HepG2 (cell line): ENCODE data around the gene PRDM10. TPM values are rescaled to one million over a fixed set of nuclear protein-coding genes. Genes with fewer than 3 reads are reported as not detected.

ENCODE experiments used
- ATAC-seq: fragments of 200-7000 bp; cut with Tn5 transposase; 3 replicates; pipeline ENCODE4 v1.9.1; 2020; ENCODE audit warnings: mild to moderate bottlenecking, moderate library complexity
- BruUV-seq: library from RNA; stranded (reverse); fragments of 400-500 nt; replicated peaks from 2 replicates; lab custom pipeline; 2021; lab: Mats Ljungman, UMichigan
- CTCF ChIA-PET: fragments of 300-600 bp; formaldehyde crosslinking; extraction: SDS; loops from one replicate; lab custom pipeline; 2021; ENCODE audit warnings: low total read pairs, inconsistent platforms, low intra/inter-chr PET ratio; lab: Yijun Ruan, JAX
- POLR2A ChIA-PET: fragments of 350-600 bp; sonication (Branson Sonifier 250); formaldehyde crosslinking; loops from one replicate; lab custom pipeline; 2020; ENCODE audit warnings: antibody characterized with exemption, inconsistent platforms; lab: Yijun Ruan, JAX
- DNase-seq: peaks from one replicate; pipeline ENCODE4 v3.0.0-alpha.2; 2015; ENCODE audit warnings: low spot score
- FAIRE-seq: peaks from 3 replicates; lab custom pipeline; 2011; peaks lifted over from hg19 to GRCh38; lab: Jason Lieb, UNC
- H2AFZ ChIP-seq: one replicate; pipeline ENCODE4 v1.6.1; 2011; ENCODE audit warnings: low read length, inconsistent platforms
- H3K27ac ChIP-seq: fragments of 300-600 bp; 3 replicates; pipeline ENCODE4 v1.8.0; 2011; ENCODE audit warnings: mixed run types, mild to moderate bottlenecking, mixed read lengths, low read length, inconsistent platforms; ENCODE audit not compliant: insufficient read depth; ENCODE audit errors: extremely low read length
- H3K27me3 ChIP-seq, 2 experiments: fragments of 200-600 bp in 1 of 2; 2 replicates in 1 of 2; 3 replicates in 1 of 2; pipeline versions ENCODE4 v1.6.0 to v1.8.0; 2011; ENCODE audit warnings: low read length in 2 of 2, mild to moderate bottlenecking in 2 of 2, moderate library complexity in 2 of 2, inconsistent platforms in 1 of 2; ENCODE audit not compliant: insufficient read depth in 2 of 2, control insufficient read depth in 1 of 2
- H3K36me3 ChIP-seq, 2 experiments: fragments of 200-600 bp in 1 of 2; replicated peaks in 1 of 2; 2 replicates in 1 of 2; 3 replicates in 1 of 2; pipeline versions ENCODE4 v1.5.1 to v1.8.0; 2011; ENCODE audit warnings: low read length in 2 of 2, inconsistent platforms in 1 of 2; ENCODE audit not compliant: insufficient read depth in 2 of 2, control insufficient read depth in 1 of 2
- H3K4me1 ChIP-seq: 2 replicates; pipeline ENCODE4 v1.5.1; 2012; ENCODE audit warnings: low read length, inconsistent platforms; ENCODE audit not compliant: insufficient read depth
- H3K4me2 ChIP-seq: 2 replicates; pipeline ENCODE4 v1.6.0; 2011; ENCODE audit warnings: low read depth, low read length, inconsistent platforms
- H3K4me3 ChIP-seq, 3 experiments: fragments of 200-600 bp in 1 of 3; sonication (generic), shearing (Covaris generic) in 1 of 3; replicated peaks in 1 of 3; 2 replicates each; pipeline ENCODE4 v1.5.1; 2011 to 2016; ENCODE audit warnings: low read length in 3 of 3, inconsistent platforms in 2 of 3, low read depth in 2 of 3, mild to moderate bottlenecking in 2 of 3, control low read depth in 1 of 3, mixed read lengths in 1 of 3; ENCODE audit not compliant: insufficient read depth in 1 of 3
- H3K79me2 ChIP-seq: one replicate; pipeline ENCODE4 v1.6.1; 2011; ENCODE audit warnings: low read length, inconsistent platforms; ENCODE audit not compliant: insufficient read depth
- H3K9ac ChIP-seq: 2 replicates; pipeline ENCODE4 v1.6.0; 2011; ENCODE audit warnings: mild to moderate bottlenecking, low read depth, low read length, inconsistent platforms; ENCODE audit not compliant: insufficient read depth
- H3K9me3 ChIP-seq: 2 replicates; pipeline ENCODE4 v1.5.1; 2012; ENCODE audit warnings: mild to moderate bottlenecking, low read length
- H4K20me1 ChIP-seq: 2 replicates; pipeline ENCODE4 v1.6.0; 2011; ENCODE audit warnings: inconsistent platforms, mild to moderate bottlenecking, low read length, moderate library complexity; ENCODE audit not compliant: insufficient read depth
- KIAA2018 ChIP-seq: sonication (generic); formaldehyde crosslinking; IDR thresholded peaks from 2 replicates; pipeline ENCODE4 v1.5.0; 2020; ENCODE audit warnings: mild to moderate bottlenecking, missing genetic modification reagents, borderline replicate concordance
- POLR2AphosphoS2 ChIP-seq: IDR thresholded peaks from 2 replicates; pipeline ENCODE4 v1.6.1; 2011; ENCODE audit warnings: low read depth, low read length, improper control_type of control experiment
- ZBTB10 ChIP-seq: sonication (generic); formaldehyde crosslinking; IDR thresholded peaks from 2 replicates; pipeline ENCODE4 v1.4.0; 2020; ENCODE audit warnings: missing genetic modification reagents, borderline replicate concordance
- ZNF317 ChIP-seq: sonication (generic); formaldehyde crosslinking; IDR thresholded peaks from 2 replicates; pipeline ENCODE4 v1.5.0; 2020; ENCODE audit warnings: mild to moderate bottlenecking, missing genetic modification reagents
- ZNF496 ChIP-seq: sonication (generic); formaldehyde crosslinking; IDR thresholded peaks from 2 replicates; pipeline ENCODE4 v1.8.1; 2023; ENCODE audit warnings: mild to moderate bottlenecking, moderate library complexity, missing genetic modification reagents; ENCODE audit not compliant: insufficient replicate concordance
- ZNF792 ChIP-seq: IDR thresholded peaks from 2 replicates; pipeline ENCODE4 v1.6.1; 2016
- WGBS: methylation state at CpG from one replicate; pipeline ENCODE4 v1.1.6; 2017; ENCODE audit warnings: low lambda C conversion rate; 5-methylcytosine and 5-hydroxymethylcytosine counted together
- in situ Hi-C: cut with HindIII; loops from 2 replicates; pipeline ENCODE4 v1.10.0; 2017; ENCODE audit warnings: low pct_unique_long_range_greater_than_20kb; ENCODE audit not compliant: extremely low pct_ligation_motif_present
- intact Hi-C: fragments of 100-400 bp; cut with micrococcal nuclease; formaldehyde crosslinking; loops from one replicate; pipeline ENCODE4 v1.10.0; 2022; ENCODE audit not compliant: unreplicated experiment
- polyA plus RNA-seq, 8 experiments: library from polyadenylated mRNA; depleted of rRNA in 3 of 8; stranded (reverse) in 7 of 8; unstranded in 1 of 8; fragments of >200 nt; fragmentation: Illumina TruSeq in 4 of 8; extraction: Trizol in 4 of 8; gene quantifications; 2 replicates each; pipeline versions ENCODE4 v1.2.1 to v1.2.3, GENCODE V29; 2011 to 2016; ENCODE audit warnings: low read depth in 4 of 8, missing spikeins in 1 of 8, mixed read lengths in 1 of 8; ENCODE audit not compliant: insufficient read depth in 1 of 8
- total RNA-seq, 5 experiments: library from RNA; depleted of rRNA; stranded (reverse); fragments of >200 nt; fragmentation: Illumina TruSeq; extraction: Trizol; gene quantifications; 2 replicates each; pipeline ENCODE4 v1.2.3, GENCODE V29; 2016; ENCODE audit warnings: low read depth in 1 of 5
- TF ChIP-seq, protein P1 (sequence below): sonication (generic); formaldehyde crosslinking; IDR thresholded peaks from 2 replicates; pipeline ENCODE4 v1.5.0; 2020; ENCODE audit warnings: mild to moderate bottlenecking, low read depth, missing genetic modification reagents, borderline replicate concordance
- TF ChIP-seq, protein P2 (sequence below): sonication (generic); formaldehyde crosslinking; IDR thresholded peaks from 2 replicates; pipeline ENCODE4 v1.4.0; 2020; ENCODE audit warnings: missing genetic modification reagents

PRDM10 gene
- total and polyA plus RNA-seq, 2 of the 13 experiments (the other 11 are each of a cell fraction or from before 2014, with no cell fraction given), result 5.7 to 5.8 TPM

DNA sequence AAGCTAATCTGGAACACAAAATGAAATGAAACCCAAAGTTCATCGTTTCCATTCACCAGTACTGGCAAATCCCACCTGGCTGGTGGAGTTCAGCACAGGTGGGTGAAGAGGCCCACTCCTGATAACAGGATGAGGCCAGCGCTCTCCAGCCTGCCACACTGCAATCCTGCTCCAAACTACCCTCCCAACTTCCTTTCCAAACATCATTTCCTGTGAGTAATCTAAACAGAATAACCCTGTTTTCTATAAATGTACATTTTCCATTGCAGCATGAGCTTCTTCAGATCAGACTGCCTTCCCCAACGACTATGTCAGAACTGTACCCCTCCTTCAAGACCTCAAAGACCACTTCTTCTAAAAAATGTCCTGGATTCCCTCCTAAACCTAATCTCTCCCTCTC, 91.3 kb downstream of the PRDM10 start:
- no TSS peak for BruUV-seq
- Histone ChIP-seq H3K4me2 (no peak overlapping the region), H3K9me3 (no peaks in the 10 kb centered on the region), H4K20me1 (no peaks in the 10 kb centered on the region), H3K9ac (no peak overlapping the region), H2AFZ (no peak overlapping the region), H3K36me3 (peaks cover 18 to 50% of the 10 kb centered on the region in 2 experiments), H3K27me3 (no peaks in the 10 kb centered on the region), H3K4me1 (no peaks in the 10 kb centered on the region), H3K79me2 (no peaks in the 10 kb centered on the region), H3K27ac (no peak overlapping the region), H3K4me3 (no peak overlapping the region)
- ATAC-seq (no peak), DNase-seq (no peak), FAIRE-seq (no peak)
- CTCF ChIA-PET, result no interaction called here
- POLR2A ChIA-PET, result interaction anchor here (0.6 kb wide), 1 partner anchor 91 kb away, joined by 3 read pairs; the partner anchor contains the start of gene PRDM10
- intact Hi-C loops (no loop called here), in situ Hi-C loops (no loop called here)
- WGBS, result 79% methylated on average over 3 of the region's 3 CpGs
- TF ChIP-seq ZNF317 (CRISPR knock-in tag) (no peak), ZBTB10 (no peak), ZNF496 (CRISPR knock-in tag) (no peak), ZNF792 (CRISPR knock-in tag) (no peak), POLR2AphosphoS2 (no peak), KIAA2018 (CRISPR knock-in tag) (no peak)
- TF ChIP-seq, protein P1, sequence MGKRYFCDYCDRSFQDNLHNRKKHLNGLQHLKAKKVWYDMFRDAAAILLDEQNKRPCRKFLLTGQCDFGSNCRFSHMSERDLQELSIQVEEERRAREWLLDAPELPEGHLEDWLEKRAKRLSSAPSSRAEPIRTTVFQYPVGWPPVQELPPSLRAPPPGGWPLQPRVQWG (CRISPR knock-in tag), result no peak
- TF ChIP-seq, protein P2, sequence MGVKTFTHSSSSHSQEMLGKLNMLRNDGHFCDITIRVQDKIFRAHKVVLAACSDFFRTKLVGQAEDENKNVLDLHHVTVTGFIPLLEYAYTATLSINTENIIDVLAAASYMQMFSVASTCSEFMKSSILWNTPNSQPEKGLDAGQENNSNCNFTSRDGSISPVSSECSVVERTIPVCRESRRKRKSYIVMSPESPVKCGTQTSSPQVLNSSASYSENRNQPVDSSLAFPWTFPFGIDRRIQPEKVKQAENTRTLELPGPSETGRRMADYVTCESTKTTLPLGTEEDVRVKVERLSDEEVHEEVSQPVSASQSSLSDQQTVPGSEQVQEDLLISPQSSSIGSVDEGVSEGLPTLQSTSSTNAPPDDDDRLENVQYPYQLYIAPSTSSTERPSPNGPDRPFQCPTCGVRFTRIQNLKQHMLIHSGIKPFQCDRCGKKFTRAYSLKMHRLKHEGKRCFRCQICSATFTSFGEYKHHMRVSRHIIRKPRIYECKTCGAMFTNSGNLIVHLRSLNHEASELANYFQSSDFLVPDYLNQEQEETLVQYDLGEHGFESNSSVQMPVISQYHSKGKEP (CRISPR knock-in tag), result no peak
